Measurements from ENCODE around the gene FBXO17. TPM values are rescaled to one million over a fixed set of nuclear protein-coding genes. Genes with fewer than 3 reads are reported as not detected.

Gene FBXO17
- total RNA-seq, 1 donor from 2014 or later, result not detected

- DNase-seq (no peak), ATAC-seq (ENCODE audit: low read depth) (no peak)
- no peaks in the 10 kb centered on the region for H3K36me3 Mint-ChIP-seq (ENCODE audit: low read depth)
- H3K27ac Mint-ChIP-seq, result no peak overlapping the region
- intact Hi-C loops (cut with micrococcal nuclease), result no loop called here
- H3K4me1 Mint-ChIP-seq, result no peaks in the 10 kb centered on the region
- CTCF ChIA-PET, result no interaction called here
- H3K27me3 Mint-ChIP-seq, result peaks cover 4% of the 10 kb centered on the region
- no peaks in the 10 kb centered on the region for H3K9me3 Mint-ChIP-seq
- POLR2A ChIA-PET, result no interaction called here
- H3K4me3 Mint-ChIP-seq, result no peak overlapping the region
- TF ChIP-seq, protein P1, sequence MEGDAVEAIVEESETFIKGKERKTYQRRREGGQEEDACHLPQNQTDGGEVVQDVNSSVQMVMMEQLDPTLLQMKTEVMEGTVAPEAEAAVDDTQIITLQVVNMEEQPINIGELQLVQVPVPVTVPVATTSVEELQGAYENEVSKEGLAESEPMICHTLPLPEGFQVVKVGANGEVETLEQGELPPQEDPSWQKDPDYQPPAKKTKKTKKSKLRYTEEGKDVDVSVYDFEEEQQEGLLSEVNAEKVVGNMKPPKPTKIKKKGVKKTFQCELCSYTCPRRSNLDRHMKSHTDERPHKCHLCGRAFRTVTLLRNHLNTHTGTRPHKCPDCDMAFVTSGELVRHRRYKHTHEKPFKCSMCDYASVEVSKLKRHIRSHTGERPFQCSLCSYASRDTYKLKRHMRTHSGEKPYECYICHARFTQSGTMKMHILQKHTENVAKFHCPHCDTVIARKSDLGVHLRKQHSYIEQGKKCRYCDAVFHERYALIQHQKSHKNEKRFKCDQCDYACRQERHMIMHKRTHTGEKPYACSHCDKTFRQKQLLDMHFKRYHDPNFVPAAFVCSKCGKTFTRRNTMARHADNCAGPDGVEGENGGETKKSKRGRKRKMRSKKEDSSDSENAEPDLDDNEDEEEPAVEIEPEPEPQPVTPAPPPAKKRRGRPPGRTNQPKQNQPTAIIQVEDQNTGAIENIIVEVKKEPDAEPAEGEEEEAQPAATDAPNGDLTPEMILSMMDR (IDR thresholded peaks at IDR 0.05), result no peak
Measured at GRCh38 chr19:39014037-39014436, 38.5 kb upstream of the FBXO17 start.

GRCh38 chr19:39009001-39009400 is 33.5 kb upstream of the FBXO17 start:
- no peak overlapping the region for H3K4me3 Mint-ChIP-seq
- H3K4me1 Mint-ChIP-seq, result no peaks in the 10 kb centered on the region
- POLR2A ChIA-PET, result no interaction called here
- no peak overlapping the region for H3K27ac Mint-ChIP-seq
- intact Hi-C loops (cut with micrococcal nuclease), result no loop called here
- TF ChIP-seq, protein P1 (IDR thresholded peaks at IDR 0.05), result no peak
- H3K36me3 Mint-ChIP-seq (ENCODE audit: low read depth), result no peaks in the 10 kb centered on the region
- no peak for DNase-seq
- H3K9me3 Mint-ChIP-seq, result no peaks in the 10 kb centered on the region
- peaks cover 4% of the 10 kb centered on the region for H3K27me3 Mint-ChIP-seq
- CTCF ChIA-PET, result no interaction called here
- no peak for ATAC-seq (ENCODE audit: low read depth)

DNA sequence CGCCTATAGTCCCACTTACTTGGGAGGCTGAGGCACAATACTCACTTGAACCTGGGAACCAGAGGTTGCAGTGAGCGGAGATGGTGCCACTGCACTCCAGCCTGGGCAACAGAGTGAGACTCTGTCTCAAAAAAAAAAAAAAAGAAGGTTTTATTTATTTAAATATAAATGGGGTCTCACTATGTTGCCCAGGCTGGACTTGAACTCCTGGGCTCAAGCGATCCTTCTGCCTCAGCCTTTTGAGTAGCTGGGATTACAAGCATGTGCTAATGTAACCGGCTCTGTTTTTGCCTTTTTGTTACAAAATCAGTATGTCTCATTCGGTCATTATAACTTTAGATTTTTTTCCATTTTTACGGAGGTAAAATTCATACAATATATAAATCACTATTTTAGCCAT is 32.6 kb upstream of the FBXO17 start:
- intact Hi-C loops (cut with micrococcal nuclease), result no loop called here
- peaks cover 7% of the 10 kb centered on the region for H3K27me3 Mint-ChIP-seq
- DNase-seq (no peak), ATAC-seq (ENCODE audit: low read depth) (no peak)
- no peaks in the 10 kb centered on the region for H3K36me3 Mint-ChIP-seq (ENCODE audit: low read depth)
- POLR2A ChIA-PET, result no interaction called here
- H3K4me1 Mint-ChIP-seq, result no peaks in the 10 kb centered on the region
- CTCF ChIA-PET, result no interaction called here
- H3K4me3 Mint-ChIP-seq, result no peak overlapping the region
- TF ChIP-seq, protein P1 (IDR thresholded peaks at IDR 0.05), result no peak
- no peaks in the 10 kb centered on the region for H3K9me3 Mint-ChIP-seq
- H3K27ac Mint-ChIP-seq, result no peak overlapping the region

GRCh38 chr19:39007096-39007495 is 31.6 kb upstream of the FBXO17 start:
- CTCF ChIA-PET, result no interaction called here

DNA sequence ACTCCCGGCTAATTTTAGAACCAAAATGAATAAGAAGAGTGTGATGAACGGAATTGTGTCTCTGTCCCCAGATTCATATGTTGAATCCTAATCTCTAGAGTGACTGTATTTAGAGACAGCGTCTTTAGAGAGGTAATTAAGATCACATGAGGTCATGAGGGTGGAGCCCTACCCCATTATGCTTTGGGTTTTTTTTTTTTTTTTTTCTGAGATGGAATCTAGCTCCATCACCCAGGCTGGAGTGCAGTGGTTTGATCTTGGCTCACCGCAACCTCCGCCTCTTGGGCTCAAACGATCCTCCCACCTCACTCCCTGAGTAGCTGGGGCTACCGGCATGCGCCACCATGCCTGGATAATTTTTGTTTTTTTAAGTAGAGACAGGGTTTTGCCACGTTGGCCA is 28.9 kb upstream of the FBXO17 start:
- Mint-ChIP-seq H3K4me3 (no peak overlapping the region), H3K27ac (no peak overlapping the region), H3K9me3 (no peaks in the 10 kb centered on the region), H3K27me3 (peaks cover 16% of the 10 kb centered on the region), H3K36me3 (ENCODE audit: low read depth) (no peaks in the 10 kb centered on the region), H3K4me1 (no peaks in the 10 kb centered on the region)
- ATAC-seq (ENCODE audit: low read depth) (no peak), DNase-seq (no peak)
- ChIA-PET CTCF (no interaction called here), POLR2A (no interaction called here)
- TF ChIP-seq, protein P1 (IDR thresholded peaks at IDR 0.05), result no peak
- intact Hi-C loops (cut with micrococcal nuclease), result no loop called here

More at GRCh38 chr19:39007096-39007495, 31.6 kb upstream of the FBXO17 start:
- DNase-seq, result no peak
- POLR2A ChIA-PET, result no interaction called here
- intact Hi-C loops (cut with micrococcal nuclease), result no loop called here
- H3K27ac Mint-ChIP-seq, result no peak overlapping the region
- H3K4me1 Mint-ChIP-seq, result no peaks in the 10 kb centered on the region
- no peaks in the 10 kb centered on the region for H3K36me3 Mint-ChIP-seq (ENCODE audit: low read depth)
- TF ChIP-seq, protein P1 (IDR thresholded peaks at IDR 0.05), result no peak
- no peak overlapping the region for H3K4me3 Mint-ChIP-seq
- H3K27me3 Mint-ChIP-seq, result peaks cover 10% of the 10 kb centered on the region
- ATAC-seq (ENCODE audit: low read depth), result no peak
- H3K9me3 Mint-ChIP-seq, result no peaks in the 10 kb centered on the region

Data from activated B cell treated with CpG ODN at 0.5 μM for 24 hours (primary cell).